Measurements from ENCODE around the gene DUOX2. TPM values are rescaled to one million over a fixed set of nuclear protein-coding genes. Genes with fewer than 3 reads are reported as not detected.
A peak's percentile ranks its signal among the peaks of the same experiment; 100 is the strongest.

DUOX2 gene
- total and polyA plus RNA-seq, 7 experiments from 2014 or later, result 0.49 TPM; not detected in 6

DNA sequence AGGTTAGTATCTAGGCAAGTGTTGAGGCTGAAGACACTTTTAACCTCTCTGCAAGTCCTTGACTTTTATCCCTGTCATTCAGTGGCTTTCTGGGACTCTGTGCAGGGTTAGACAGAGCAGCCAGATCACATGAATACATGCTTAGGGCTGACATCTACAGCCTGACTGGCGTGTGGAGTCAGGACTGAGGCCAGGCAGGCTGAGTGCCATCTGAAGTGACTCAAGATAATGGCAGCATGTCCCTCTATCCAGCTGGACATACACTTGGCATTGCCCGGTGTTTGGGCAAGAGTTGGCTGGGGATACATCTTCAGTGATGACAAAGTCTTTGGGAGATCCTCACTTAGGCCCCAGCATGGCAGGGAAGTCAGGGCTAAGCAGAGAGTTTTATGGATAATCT lies 22.4 kb downstream of the DUOX2 start:
- Mint-ChIP-seq H3K36me3 (no peaks in the 10 kb centered on the region), H3K27ac (no peak overlapping the region), H3K4me1 (no peaks in the 10 kb centered on the region), H3K4me3 (no peak overlapping the region), H3K27me3 (peaks cover 18 to 37% (median 27%) of the 10 kb centered on the region in 5 donors), H3K9me3 (peaks cover 0 to 2% (median 0%) of the 10 kb centered on the region in 11 donors)
- H3K9me3 ChIP-seq (ENCODE audit: control insufficient read depth in 2 of 3, low read length in 3 of 3), result no peaks in the 10 kb centered on the region
- ATAC-seq (no peak), DNase-seq (no peak)
- ChIA-PET POLR2A (no interaction called here), CTCF (no interaction called here)
- H3K4me1 ChIP-seq (ENCODE audit: control insufficient read depth in 2 of 2, insufficient read depth in 2 of 2, low read length in 2 of 2), result no peaks in the 10 kb centered on the region
- intact Hi-C loops (cut with micrococcal nuclease), result no loop called here
- H3K36me3 ChIP-seq (ENCODE audit: control insufficient read depth in 2 of 3, insufficient read depth in 3 of 3, low read length in 3 of 3), result no peaks in the 10 kb centered on the region
- no peak overlapping the region for H3K4me3 ChIP-seq (ENCODE audit: low read length)
- H3K27ac ChIP-seq (ENCODE audit: low read depth, low read length), result no peak overlapping the region
- no peaks in the 10 kb centered on the region for H3K27me3 ChIP-seq (ENCODE audit: control insufficient read depth in 2 of 2, insufficient read depth in 2 of 2, low read length in 2 of 2)

GRCh38 chr15:45091161-45091560 lies 22.8 kb downstream of the DUOX2 start:
- POLR2A ChIA-PET, result no interaction called here
- no peak for ATAC-seq
- H3K27me3 Mint-ChIP-seq, result peaks cover 18 to 37% (median 27%) of the 10 kb centered on the region in 5 donors

DNA sequence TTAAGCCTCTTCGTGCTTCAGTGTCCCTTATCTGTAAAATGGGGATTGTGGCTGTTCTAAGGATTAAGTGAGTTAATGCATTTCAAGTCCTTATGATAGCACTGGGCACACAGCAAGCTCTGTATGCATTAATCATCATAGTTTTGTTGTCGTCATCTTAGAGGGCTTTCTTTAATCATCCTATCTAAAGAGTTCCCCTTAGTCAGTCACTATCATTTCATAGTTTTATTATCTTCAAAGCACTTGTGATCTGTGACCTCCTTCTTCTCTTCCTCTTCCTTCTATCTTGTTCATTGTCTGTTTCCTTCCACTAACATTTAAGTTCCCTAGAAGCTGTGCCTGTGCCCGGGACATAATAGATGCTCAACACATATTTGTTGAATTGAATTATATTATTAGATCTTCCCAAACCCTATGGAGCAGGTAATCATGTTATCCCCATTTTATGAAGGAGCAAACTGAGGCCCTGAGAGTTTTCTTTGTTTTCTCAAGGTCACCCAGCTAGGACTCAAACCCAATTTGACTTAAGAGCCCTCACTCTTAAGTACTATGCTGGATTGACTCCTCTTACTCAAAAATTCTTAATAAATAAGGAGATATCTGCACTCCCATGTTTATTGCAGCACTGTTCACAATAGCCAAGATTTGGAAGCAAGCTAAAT lies 24.1 kb downstream of the DUOX2 start:
- Mint-ChIP-seq H3K9me3 (peaks cover 0 to 2% (median 0%) of the 10 kb centered on the region in 11 donors), H3K36me3 (no peaks in the 10 kb centered on the region), H3K27ac (no peak overlapping the region), H3K27me3 (peaks cover 18 to 42% (median 27%) of the 10 kb centered on the region in 5 donors), H3K4me3 (no peak overlapping the region), H3K4me1 (no peaks in the 10 kb centered on the region)
- Histone ChIP-seq H3K27ac (ENCODE audit: low read depth, low read length) (no peak overlapping the region), H3K9me3 (ENCODE audit: control insufficient read depth in 2 of 3, low read length in 3 of 3) (no peaks in the 10 kb centered on the region), H3K27me3 (ENCODE audit: control insufficient read depth in 2 of 2, insufficient read depth in 2 of 2, low read length in 2 of 2) (no peaks in the 10 kb centered on the region), H3K4me1 (ENCODE audit: control insufficient read depth in 2 of 2, insufficient read depth in 2 of 2, low read length in 2 of 2) (no peaks in the 10 kb centered on the region), H3K4me3 (ENCODE audit: low read length) (no peak overlapping the region), H3K36me3 (ENCODE audit: control insufficient read depth in 2 of 3, insufficient read depth in 3 of 3, low read length in 3 of 3) (no peaks in the 10 kb centered on the region)
- ChIA-PET POLR2A (no interaction called here), CTCF (no interaction called here)
- intact Hi-C loops (cut with micrococcal nuclease), result no loop called here
- no peak for DNase-seq
- ATAC-seq, result peak; percentile 73

More at GRCh38 chr15:45091161-45091560, 22.8 kb downstream of the DUOX2 start:
- Histone ChIP-seq H3K4me3 (ENCODE audit: low read length) (no peak overlapping the region), H3K36me3 (ENCODE audit: control insufficient read depth in 2 of 3, insufficient read depth in 3 of 3, low read length in 3 of 3) (no peaks in the 10 kb centered on the region), H3K9me3 (ENCODE audit: control insufficient read depth in 2 of 3, low read length in 3 of 3) (no peaks in the 10 kb centered on the region), H3K27ac (ENCODE audit: low read depth, low read length) (no peak overlapping the region), H3K4me1 (ENCODE audit: control insufficient read depth in 2 of 2, insufficient read depth in 2 of 2, low read length in 2 of 2) (no peaks in the 10 kb centered on the region), H3K27me3 (ENCODE audit: control insufficient read depth in 2 of 2, insufficient read depth in 2 of 2, low read length in 2 of 2) (no peaks in the 10 kb centered on the region)
- CTCF ChIA-PET, result no interaction called here
- intact Hi-C loops (cut with micrococcal nuclease), result no loop called here
- DNase-seq, result no peak
- Mint-ChIP-seq H3K9me3 (peaks cover 0 to 2% (median 0%) of the 10 kb centered on the region in 11 donors), H3K27ac (peak overlapping the region in 1 of 9 donors; percentile 9), H3K4me1 (no peaks in the 10 kb centered on the region), H3K36me3 (no peaks in the 10 kb centered on the region), H3K4me3 (no peak overlapping the region)

- DNase-seq, result no peak
- no peak overlapping the region for H3K27ac Mint-ChIP-seq
- intact Hi-C loops (cut with micrococcal nuclease), result no loop called here
- H3K4me3 ChIP-seq (ENCODE audit: low read length), result no peak overlapping the region
- no peaks in the 10 kb centered on the region for H3K4me1 Mint-ChIP-seq
- H3K27me3 ChIP-seq (ENCODE audit: control insufficient read depth in 2 of 2, insufficient read depth in 2 of 2, low read length in 2 of 2), result no peaks in the 10 kb centered on the region
- no peaks in the 10 kb centered on the region for H3K4me1 ChIP-seq (ENCODE audit: control insufficient read depth in 2 of 2, insufficient read depth in 2 of 2, low read length in 2 of 2)
- H3K27ac ChIP-seq (ENCODE audit: low read depth, low read length), result no peak overlapping the region
- H3K27me3 Mint-ChIP-seq, result peaks cover 18 to 42% (median 32%) of the 10 kb centered on the region in 5 donors
- no peaks in the 10 kb centered on the region for H3K36me3 Mint-ChIP-seq
- ATAC-seq, result no peak
- ChIA-PET CTCF (no interaction called here), POLR2A (no interaction called here)
- H3K9me3 ChIP-seq (ENCODE audit: control insufficient read depth in 2 of 3, low read length in 3 of 3), result no peaks in the 10 kb centered on the region
- no peak overlapping the region for H3K4me3 Mint-ChIP-seq
- H3K9me3 Mint-ChIP-seq, result peaks cover 0 to 2% (median 0%) of the 10 kb centered on the region in 11 donors
- H3K36me3 ChIP-seq (ENCODE audit: control insufficient read depth in 2 of 3, insufficient read depth in 3 of 3, low read length in 3 of 3), result no peaks in the 10 kb centered on the region
These were observed 24.9 kb downstream of the DUOX2 start for GRCh38 chr15:45088801-45089711.

DNA sequence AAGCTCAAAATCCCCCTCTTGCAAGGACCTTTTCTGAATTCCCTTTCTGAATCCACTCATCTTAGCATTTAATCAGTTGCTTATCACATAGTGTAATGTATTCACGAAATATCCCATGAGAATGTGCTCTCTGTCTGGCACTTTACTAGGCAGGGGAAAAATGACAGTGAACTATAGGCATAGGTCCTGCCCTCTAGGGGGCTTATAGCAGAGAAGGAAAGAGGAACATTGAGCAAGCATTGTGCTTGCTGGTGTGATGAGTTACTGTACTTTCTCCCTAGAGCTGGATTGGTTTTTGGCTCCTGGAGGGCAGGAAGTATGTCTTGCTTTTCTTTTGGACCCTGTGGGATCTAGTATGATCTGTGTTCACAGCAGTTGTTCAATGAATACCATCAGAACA lies 26.5 kb downstream of the DUOX2 start:
- no peak overlapping the region for H3K4me3 Mint-ChIP-seq
- Histone ChIP-seq H3K27me3 (ENCODE audit: control insufficient read depth in 2 of 2, insufficient read depth in 2 of 2, low read length in 2 of 2) (no peaks in the 10 kb centered on the region), H3K4me3 (ENCODE audit: low read length) (no peak overlapping the region), H3K4me1 (ENCODE audit: control insufficient read depth in 2 of 2, insufficient read depth in 2 of 2, low read length in 2 of 2) (no peaks in the 10 kb centered on the region), H3K27ac (ENCODE audit: low read depth, low read length) (no peak overlapping the region), H3K9me3 (ENCODE audit: control insufficient read depth in 2 of 3, low read length in 3 of 3) (no peaks in the 10 kb centered on the region), H3K36me3 (ENCODE audit: control insufficient read depth in 2 of 3, insufficient read depth in 3 of 3, low read length in 3 of 3) (no peaks in the 10 kb centered on the region)
- peaks cover 13 to 49% (median 42%) of the 10 kb centered on the region in 5 donors for H3K27me3 Mint-ChIP-seq
- H3K36me3 Mint-ChIP-seq, result no peaks in the 10 kb centered on the region
- ATAC-seq (no peak), DNase-seq (no peak)
- H3K27ac Mint-ChIP-seq, result no peak overlapping the region
- ChIA-PET CTCF (no interaction called here), POLR2A (no interaction called here)
- peaks cover 0 to 2% (median 0%) of the 10 kb centered on the region in 11 donors for H3K9me3 Mint-ChIP-seq
- intact Hi-C loops (cut with micrococcal nuclease), result no loop called here
- H3K4me1 Mint-ChIP-seq, result no peaks in the 10 kb centered on the region

DNA sequence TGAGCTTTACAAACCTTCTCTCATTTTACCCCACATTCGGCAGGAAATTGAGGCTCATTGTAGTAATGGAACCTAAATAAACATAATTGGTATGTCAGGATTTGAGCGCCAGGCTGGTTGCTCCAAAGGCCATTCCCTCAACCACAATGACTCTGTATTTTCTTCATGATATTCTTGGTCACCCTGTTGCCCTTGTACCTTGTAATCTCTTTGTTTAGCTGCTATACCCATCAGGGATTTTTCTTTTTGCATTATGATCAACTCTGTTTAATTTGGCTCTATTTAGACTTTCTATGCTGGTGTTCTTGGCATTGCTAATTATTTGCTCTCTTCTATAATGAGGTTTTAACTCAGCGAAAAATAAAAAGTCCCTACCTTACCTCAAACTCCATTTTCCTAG lies 29.8 kb downstream of the DUOX2 start:
- no peaks in the 10 kb centered on the region for H3K27me3 ChIP-seq (ENCODE audit: control insufficient read depth in 2 of 2, insufficient read depth in 2 of 2, low read length in 2 of 2)
- H3K4me1 Mint-ChIP-seq, result no peaks in the 10 kb centered on the region
- H3K4me3 ChIP-seq (ENCODE audit: low read length), result no peak overlapping the region
- peaks cover 7 to 33% (median 25%) of the 10 kb centered on the region in 5 donors for H3K27me3 Mint-ChIP-seq
- ChIA-PET CTCF (no interaction called here), POLR2A (no interaction called here)
- H3K4me1 ChIP-seq (ENCODE audit: control insufficient read depth in 2 of 2, insufficient read depth in 2 of 2, low read length in 2 of 2), result no peaks in the 10 kb centered on the region
- intact Hi-C loops (cut with micrococcal nuclease), result no loop called here
- H3K9me3 Mint-ChIP-seq, result no peaks in the 10 kb centered on the region
- H3K9me3 ChIP-seq (ENCODE audit: control insufficient read depth in 2 of 3, low read length in 3 of 3), result no peaks in the 10 kb centered on the region
- no peaks in the 10 kb centered on the region for H3K36me3 Mint-ChIP-seq
- H3K27ac Mint-ChIP-seq, result no peak overlapping the region
- ATAC-seq (no peak), DNase-seq (no peak)
- H3K36me3 ChIP-seq (ENCODE audit: control insufficient read depth in 2 of 3, insufficient read depth in 3 of 3, low read length in 3 of 3), result no peaks in the 10 kb centered on the region
- H3K4me3 Mint-ChIP-seq, result no peak overlapping the region
- H3K27ac ChIP-seq (ENCODE audit: low read depth, low read length), result no peak overlapping the region

Measured in naive thymus-derived CD4-positive, alpha-beta T cell (primary cell).